ENCODE measurements around the gene F10.

F10 gene

GRCh38 chr13:113129921-113130750 is 7.5 kb downstream of the F10 start:
- DNase-seq (ENCODE audit: low read depth), result no peak
- H3K4me3 ChIP-seq (ENCODE audit: low read depth, low read length), result no peak overlapping the region
- TF ChIP-seq, protein P1, sequence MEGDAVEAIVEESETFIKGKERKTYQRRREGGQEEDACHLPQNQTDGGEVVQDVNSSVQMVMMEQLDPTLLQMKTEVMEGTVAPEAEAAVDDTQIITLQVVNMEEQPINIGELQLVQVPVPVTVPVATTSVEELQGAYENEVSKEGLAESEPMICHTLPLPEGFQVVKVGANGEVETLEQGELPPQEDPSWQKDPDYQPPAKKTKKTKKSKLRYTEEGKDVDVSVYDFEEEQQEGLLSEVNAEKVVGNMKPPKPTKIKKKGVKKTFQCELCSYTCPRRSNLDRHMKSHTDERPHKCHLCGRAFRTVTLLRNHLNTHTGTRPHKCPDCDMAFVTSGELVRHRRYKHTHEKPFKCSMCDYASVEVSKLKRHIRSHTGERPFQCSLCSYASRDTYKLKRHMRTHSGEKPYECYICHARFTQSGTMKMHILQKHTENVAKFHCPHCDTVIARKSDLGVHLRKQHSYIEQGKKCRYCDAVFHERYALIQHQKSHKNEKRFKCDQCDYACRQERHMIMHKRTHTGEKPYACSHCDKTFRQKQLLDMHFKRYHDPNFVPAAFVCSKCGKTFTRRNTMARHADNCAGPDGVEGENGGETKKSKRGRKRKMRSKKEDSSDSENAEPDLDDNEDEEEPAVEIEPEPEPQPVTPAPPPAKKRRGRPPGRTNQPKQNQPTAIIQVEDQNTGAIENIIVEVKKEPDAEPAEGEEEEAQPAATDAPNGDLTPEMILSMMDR (IDR thresholded peaks at IDR 0.05; ENCODE audit: low read depth, low read length, missing control alignments), result no peak

- DNase-seq (ENCODE audit: low read depth), result no peak
- no peak overlapping the region for H3K4me3 ChIP-seq (ENCODE audit: low read depth, low read length)
- TF ChIP-seq, protein P1 (IDR thresholded peaks at IDR 0.05; ENCODE audit: low read depth, low read length, missing control alignments), result no peak
Observed at GRCh38 chr13:113135281-113135760, 12.7 kb downstream of the F10 start.

DNA sequence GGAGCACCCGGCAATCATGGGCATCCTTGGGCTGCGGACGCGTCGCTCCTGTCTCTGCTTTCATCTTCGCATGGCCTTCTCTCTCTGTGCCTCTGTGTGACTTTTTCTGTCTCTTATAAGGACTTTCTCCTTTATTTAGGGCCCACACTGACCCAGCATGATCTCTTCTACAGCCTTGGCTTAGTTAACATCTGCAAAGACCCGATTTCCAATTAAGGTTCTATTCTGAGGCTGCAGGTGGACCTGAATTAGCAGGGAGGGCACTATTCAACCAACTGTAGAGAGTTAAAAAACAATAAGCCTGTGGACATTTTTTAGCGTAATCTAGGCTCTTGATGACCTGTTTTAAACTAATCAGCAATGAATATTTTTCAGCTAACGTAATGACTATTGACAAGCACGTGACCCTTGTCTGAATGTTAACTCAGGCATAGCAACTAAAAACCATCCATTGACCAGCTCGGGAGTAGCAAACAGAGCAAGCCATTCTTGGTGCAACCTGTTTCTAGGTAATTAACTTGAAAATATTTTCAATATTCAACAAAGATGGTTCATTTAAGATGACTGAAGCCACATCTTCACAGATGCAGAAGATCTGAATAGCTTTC is 15.2 kb downstream of the F10 start:
- TF ChIP-seq, protein P1 (IDR thresholded peaks at IDR 0.05; ENCODE audit: low read depth, low read length, missing control alignments), result no peak
- H3K4me3 ChIP-seq (ENCODE audit: low read depth, low read length), result no peak overlapping the region
- DNase-seq (ENCODE audit: low read depth), result no peak

DNA sequence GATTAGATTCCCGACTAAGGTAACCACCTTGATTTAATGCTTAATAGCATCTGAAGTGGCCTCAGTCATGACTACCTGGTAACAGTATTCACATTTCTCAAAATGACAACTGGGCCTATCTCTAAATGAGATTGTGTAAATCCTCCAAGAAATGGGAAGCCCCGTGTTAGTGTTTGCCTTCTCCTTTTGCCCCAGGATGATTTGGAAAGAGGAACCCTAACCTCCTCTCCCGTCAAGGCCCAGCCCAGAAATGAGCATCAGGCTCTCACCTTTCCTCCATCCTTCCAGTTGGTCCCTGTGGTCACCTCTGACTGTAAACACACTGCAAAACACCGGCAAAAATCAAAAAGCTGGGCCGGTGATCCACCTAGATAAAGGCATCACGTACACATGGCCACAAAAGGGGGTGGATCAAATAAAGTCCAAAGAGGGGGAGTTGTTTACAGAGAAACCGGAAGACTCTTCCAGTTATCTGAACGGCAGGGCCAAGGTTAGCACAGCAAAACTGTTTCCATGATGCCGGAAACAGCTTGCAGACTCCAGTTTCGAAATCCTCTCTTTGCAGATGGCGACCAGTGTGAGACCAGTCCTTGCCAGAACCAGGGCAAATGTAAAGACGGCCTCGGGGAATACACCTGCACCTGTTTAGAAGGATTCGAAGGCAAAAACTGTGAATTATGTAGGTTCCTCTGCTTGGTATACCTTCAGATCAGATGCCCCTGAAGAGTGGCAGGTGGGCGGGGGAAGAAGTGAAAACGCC is 16.4 kb downstream of the F10 start:
- TF ChIP-seq, protein P1 (IDR thresholded peaks at IDR 0.05; ENCODE audit: low read depth, low read length, missing control alignments), result no peak
- DNase-seq (ENCODE audit: low read depth), result no peak
- no peak overlapping the region for H3K4me3 ChIP-seq (ENCODE audit: low read depth, low read length)

- no peak overlapping the region for H3K4me3 ChIP-seq (ENCODE audit: low read depth, low read length)
- no peak for DNase-seq (ENCODE audit: low read depth)
- TF ChIP-seq, protein P1 (IDR thresholded peaks at IDR 0.05; ENCODE audit: low read depth, low read length, missing control alignments), result no peak
Observed at GRCh38 chr13:113139577-113139976, 17.0 kb downstream of the F10 start.

DNA sequence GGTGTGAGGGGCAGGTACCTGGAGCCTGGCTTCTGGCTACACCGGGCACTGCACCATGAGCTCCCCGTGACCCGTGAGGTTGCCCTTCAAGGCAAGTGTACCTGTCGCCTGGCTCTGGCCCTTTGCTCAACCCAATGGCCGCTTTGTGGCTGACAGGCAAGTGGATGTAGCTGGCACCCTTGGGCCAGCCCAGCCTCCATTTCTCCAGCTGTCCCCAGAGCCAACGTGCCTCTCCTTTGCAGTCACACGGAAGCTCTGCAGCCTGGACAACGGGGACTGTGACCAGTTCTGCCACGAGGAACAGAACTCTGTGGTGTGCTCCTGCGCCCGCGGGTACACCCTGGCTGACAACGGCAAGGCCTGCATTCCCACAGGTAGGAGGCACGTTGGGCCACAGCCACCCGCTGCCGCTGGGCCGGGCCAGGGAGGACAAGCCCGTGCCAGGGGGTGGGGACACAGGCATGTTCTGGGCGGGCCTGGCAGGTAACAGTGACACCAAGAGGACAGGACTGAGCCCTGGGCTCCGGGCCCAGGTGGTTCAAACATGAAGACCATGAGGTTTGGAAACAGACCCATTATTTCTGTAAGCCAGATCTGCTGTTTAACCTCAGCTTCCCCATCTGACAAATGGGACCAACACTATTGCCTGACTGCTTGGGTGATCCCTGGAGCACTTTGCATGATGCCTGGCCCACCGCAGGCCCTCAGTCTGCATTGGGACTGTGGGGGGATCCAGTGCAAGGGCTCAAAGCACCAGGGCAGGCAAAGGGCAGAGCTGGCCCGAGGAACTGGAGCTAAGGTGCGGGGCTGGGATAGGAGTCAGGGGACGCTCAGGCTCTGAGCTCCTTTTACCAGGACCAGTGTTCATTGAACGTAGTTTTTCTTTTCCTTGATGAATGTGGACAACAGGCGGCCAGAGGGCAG is 18.3 kb downstream of the F10 start:
- no peak overlapping the region for H3K4me3 ChIP-seq (ENCODE audit: low read depth, low read length)
- TF ChIP-seq, protein P1 (IDR thresholded peaks at IDR 0.05; ENCODE audit: low read depth, low read length, missing control alignments), result no peak
- no peak for DNase-seq (ENCODE audit: low read depth)

All from GM12864 (cell line).